ENCODE data around the gene FZD7. TPM values are rescaled to one million over a fixed set of nuclear protein-coding genes. Genes with fewer than 3 reads are reported as not detected.

The FZD7 gene
- total RNA-seq, 1 donor from 2014 or later, result 1.1 TPM

DNA sequence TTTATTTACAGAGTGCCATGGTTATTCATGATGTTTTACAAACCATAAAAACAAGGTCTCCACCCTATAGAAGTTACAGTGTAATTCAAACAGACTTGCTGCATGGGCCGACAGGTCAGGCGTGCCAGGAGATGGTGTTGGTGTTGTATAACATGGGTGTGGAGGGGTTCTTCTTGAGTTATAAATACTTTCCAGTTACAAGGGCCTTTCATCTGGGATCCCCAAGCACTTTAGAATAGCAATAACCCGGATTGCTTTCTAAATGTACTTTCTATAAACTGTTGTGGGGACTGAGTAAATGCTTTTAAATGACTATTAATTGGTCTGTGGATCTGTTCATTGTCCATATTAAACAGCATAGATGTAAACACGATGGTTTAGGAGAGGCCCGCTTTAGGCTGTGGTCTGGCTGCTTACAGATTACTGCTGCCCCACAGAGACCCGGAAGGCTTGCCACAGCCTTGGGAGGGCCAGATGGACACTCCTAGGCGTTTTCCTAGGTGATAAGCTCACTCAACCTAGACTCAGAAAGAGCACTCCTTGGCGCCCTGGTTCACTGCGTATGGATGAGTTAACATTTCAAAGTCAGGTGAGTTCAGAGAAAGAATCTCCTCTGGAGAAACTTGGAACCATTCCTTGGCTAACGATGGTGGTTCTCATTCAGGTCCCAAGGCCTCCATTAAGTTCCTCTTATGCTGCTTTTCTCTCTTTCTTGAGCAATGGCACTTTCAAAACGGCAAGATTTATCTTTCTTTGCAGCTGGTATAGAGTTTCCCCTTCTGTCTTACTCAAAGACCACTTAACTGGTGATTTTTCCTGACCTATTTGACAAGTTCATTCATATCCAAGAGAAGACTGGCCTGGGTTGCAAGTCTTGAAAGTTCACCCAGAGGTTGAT, 35.8 kb downstream of the FZD7 start:
- no peak for DNase-seq (ENCODE audit: low spot score)
- Mint-ChIP-seq H3K27ac (no peak overlapping the region), H3K4me1 (ENCODE audit: low read depth) (peaks cover 3% of the 10 kb centered on the region), H3K36me3 (ENCODE audit: low read depth) (no peaks in the 10 kb centered on the region), H3K9me3 (no peaks in the 10 kb centered on the region), H3K4me3 (ENCODE audit: low read depth) (no peak overlapping the region), H3K27me3 (ENCODE audit: low read depth) (no peaks in the 10 kb centered on the region)
- intact Hi-C loops (cut with micrococcal nuclease), result no loop called here

- H3K36me3 Mint-ChIP-seq (ENCODE audit: low read depth), result no peaks in the 10 kb centered on the region
- H3K27me3 Mint-ChIP-seq (ENCODE audit: low read depth), result no peaks in the 10 kb centered on the region
- H3K4me3 Mint-ChIP-seq (ENCODE audit: low read depth), result no peak overlapping the region
These were observed 37.5 kb downstream of the FZD7 start for GRCh38 chr2:202071107-202071506.

GRCh38 chr2:202072226-202072625, 38.6 kb downstream of the FZD7 start:
- H3K27ac Mint-ChIP-seq, result no peak overlapping the region
- H3K4me3 Mint-ChIP-seq (ENCODE audit: low read depth), result no peak overlapping the region
- peaks cover 3% of the 10 kb centered on the region for H3K4me1 Mint-ChIP-seq (ENCODE audit: low read depth)
- no peaks in the 10 kb centered on the region for H3K9me3 Mint-ChIP-seq
- no peaks in the 10 kb centered on the region for H3K36me3 Mint-ChIP-seq (ENCODE audit: low read depth)
- intact Hi-C loops (cut with micrococcal nuclease), result no loop called here
- no peak for DNase-seq (ENCODE audit: low spot score)
- H3K27me3 Mint-ChIP-seq (ENCODE audit: low read depth), result peaks cover 2% of the 10 kb centered on the region

More at GRCh38 chr2:202071107-202071506, 37.5 kb downstream of the FZD7 start:
- peaks cover 3% of the 10 kb centered on the region for H3K4me1 Mint-ChIP-seq (ENCODE audit: low read depth)
- no peak for DNase-seq (ENCODE audit: low spot score)
- H3K27ac Mint-ChIP-seq, result no peak overlapping the region
- intact Hi-C loops (cut with micrococcal nuclease), result no loop called here
- H3K9me3 Mint-ChIP-seq, result no peaks in the 10 kb centered on the region

- no peaks in the 10 kb centered on the region for H3K36me3 Mint-ChIP-seq (ENCODE audit: low read depth)
- H3K27me3 Mint-ChIP-seq (ENCODE audit: low read depth), result peaks cover 5% of the 10 kb centered on the region
- H3K27ac Mint-ChIP-seq, result no peak within 1 kb of the TSS
- H3K9me3 Mint-ChIP-seq, result no peaks in the 10 kb centered on the region
- intact Hi-C loops (cut with micrococcal nuclease), result no loop called here
- no peak for DNase-seq (ENCODE audit: low spot score)
- H3K4me1 Mint-ChIP-seq (ENCODE audit: low read depth), result peaks cover 3% of the 10 kb centered on the region
- H3K4me3 Mint-ChIP-seq (ENCODE audit: low read depth), result no peak within 1 kb of the TSS
These were observed 39.2 kb downstream of the FZD7 start, which contains the start of gene KIAA2012 for GRCh38 chr2:202072737-202073401. Gene KIAA2012, plus strand, starts transcription at chr2:202073255. Its CDS starts 373 bp downstream, at chr2:202073628.

DNA sequence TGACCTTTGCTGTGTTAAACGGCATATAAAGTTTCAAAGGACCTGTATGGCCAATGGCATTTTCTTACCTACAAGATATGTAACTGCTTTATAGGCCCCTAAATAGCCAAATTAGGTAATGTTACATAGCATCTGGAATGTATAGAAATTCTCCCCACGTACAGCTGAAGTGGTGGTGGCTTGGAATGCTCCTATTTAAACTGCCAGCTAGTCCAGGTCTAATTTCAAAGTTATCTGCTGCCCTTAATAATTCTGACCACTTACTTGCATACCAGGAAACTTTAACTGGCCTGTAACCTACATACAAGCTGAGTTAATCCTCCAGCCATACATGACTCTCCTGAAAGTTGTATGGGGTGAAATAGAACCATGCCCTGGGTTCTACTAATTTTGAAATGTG, 40.7 kb downstream of the FZD7 start:
- H3K4me3 Mint-ChIP-seq (ENCODE audit: low read depth), result no peak overlapping the region
- H3K4me1 Mint-ChIP-seq (ENCODE audit: low read depth), result peaks cover 3% of the 10 kb centered on the region
- H3K36me3 Mint-ChIP-seq (ENCODE audit: low read depth), result no peaks in the 10 kb centered on the region
- no peaks in the 10 kb centered on the region for H3K9me3 Mint-ChIP-seq
- no peak overlapping the region for H3K27ac Mint-ChIP-seq
- DNase-seq (ENCODE audit: low spot score), result no peak
- peaks cover 5% of the 10 kb centered on the region for H3K27me3 Mint-ChIP-seq (ENCODE audit: low read depth)
- intact Hi-C loops (cut with micrococcal nuclease), result no loop called here

DNA sequence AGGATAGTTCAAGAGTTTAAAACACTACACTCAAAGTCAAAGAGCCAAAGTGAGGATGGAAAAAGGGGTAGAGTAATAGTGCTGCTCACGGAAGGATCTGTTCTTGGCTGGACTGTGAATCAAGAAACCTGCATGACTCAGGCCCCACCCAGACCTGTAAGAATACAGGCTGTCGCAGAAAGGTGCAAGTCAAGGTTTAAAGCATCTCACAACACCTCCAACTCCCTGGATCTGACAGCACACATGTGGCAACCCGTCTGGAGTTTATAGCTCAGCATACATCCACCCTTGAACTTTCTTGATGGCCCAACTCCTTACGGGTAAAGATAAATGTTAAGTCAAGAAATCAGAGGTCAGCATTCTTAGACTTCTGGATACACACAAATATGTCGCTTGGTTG, 45.7 kb downstream of the FZD7 start:
- Mint-ChIP-seq H3K4me3 (ENCODE audit: low read depth) (no peak overlapping the region), H3K9me3 (no peaks in the 10 kb centered on the region), H3K4me1 (ENCODE audit: low read depth) (no peaks in the 10 kb centered on the region), H3K27me3 (ENCODE audit: low read depth) (peaks cover 6% of the 10 kb centered on the region), H3K36me3 (ENCODE audit: low read depth) (no peaks in the 10 kb centered on the region), H3K27ac (no peak overlapping the region)
- intact Hi-C loops (cut with micrococcal nuclease), result no loop called here
- DNase-seq (ENCODE audit: low spot score), result no peak

DNA sequence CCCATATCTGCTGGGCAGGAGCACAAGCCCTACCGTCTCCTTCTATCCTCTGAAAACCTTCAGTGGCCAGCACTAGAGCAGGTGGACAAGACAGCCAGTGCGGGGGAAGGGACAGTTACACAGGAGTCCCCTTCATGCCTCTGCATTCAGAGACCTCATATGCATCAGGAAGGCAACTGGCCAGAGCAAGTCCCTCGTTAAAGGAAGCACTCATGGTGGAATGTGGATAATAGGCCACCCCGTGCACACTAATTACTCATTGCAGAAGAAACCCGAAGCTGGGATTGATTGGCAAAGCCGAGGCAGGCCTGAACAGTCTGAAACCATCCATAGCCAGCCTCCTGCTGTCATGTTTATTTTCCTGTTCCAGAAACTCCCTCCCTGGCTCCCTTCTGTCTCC, 50.6 kb downstream of the FZD7 start:
- no peak overlapping the region for H3K4me3 Mint-ChIP-seq (ENCODE audit: low read depth)
- no peak for DNase-seq (ENCODE audit: low spot score)
- H3K36me3 Mint-ChIP-seq (ENCODE audit: low read depth), result no peaks in the 10 kb centered on the region
- intact Hi-C loops (cut with micrococcal nuclease), result no loop called here
- no peak overlapping the region for H3K27ac Mint-ChIP-seq
- H3K9me3 Mint-ChIP-seq, result no peaks in the 10 kb centered on the region
- H3K27me3 Mint-ChIP-seq (ENCODE audit: low read depth), result peaks cover 4% of the 10 kb centered on the region
- H3K4me1 Mint-ChIP-seq (ENCODE audit: low read depth), result no peaks in the 10 kb centered on the region

Other genes starting within 250 kb of the FZD7 start
- gene CDK15, start 227.3 kb upstream of the FZD7 start, total RNA-seq, result not detected in 2 replicates
- gene KIAA2012, start 39.4 kb downstream of the FZD7 start, total RNA-seq, result not detected in 2 replicates
- gene SUMO1, start 204.7 kb downstream of the FZD7 start, total RNA-seq, result 119 and 124 TPM in 2 replicates
- gene NOP58, start 231.9 kb downstream of the FZD7 start, total RNA-seq, result 206 and 211 TPM in 2 replicates